ENCODE data around the gene USP31.
A peak's percentile ranks its signal among the peaks of the same experiment; 100 is the strongest.

USP31 gene

DNA sequence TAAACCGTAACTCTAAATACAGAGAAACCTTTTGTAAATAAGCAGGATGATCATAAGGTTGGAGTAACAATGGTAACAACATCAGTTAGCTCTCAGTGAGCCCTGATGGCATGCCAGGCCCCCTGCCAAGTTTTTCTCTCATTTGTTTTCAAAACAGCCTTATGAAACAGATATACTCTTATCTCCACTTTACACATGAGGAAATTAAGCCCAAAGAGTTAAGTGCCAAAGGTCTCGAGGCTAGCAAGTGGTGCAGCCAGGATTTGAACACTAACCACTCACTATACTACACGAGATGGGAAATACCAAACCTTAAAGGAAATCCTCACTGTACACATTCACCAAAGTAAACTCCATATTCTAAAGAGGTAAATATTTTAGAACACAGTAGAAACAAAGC lies 15.0 kb downstream of the USP31 start:
- TF ChIP-seq, protein P1, sequence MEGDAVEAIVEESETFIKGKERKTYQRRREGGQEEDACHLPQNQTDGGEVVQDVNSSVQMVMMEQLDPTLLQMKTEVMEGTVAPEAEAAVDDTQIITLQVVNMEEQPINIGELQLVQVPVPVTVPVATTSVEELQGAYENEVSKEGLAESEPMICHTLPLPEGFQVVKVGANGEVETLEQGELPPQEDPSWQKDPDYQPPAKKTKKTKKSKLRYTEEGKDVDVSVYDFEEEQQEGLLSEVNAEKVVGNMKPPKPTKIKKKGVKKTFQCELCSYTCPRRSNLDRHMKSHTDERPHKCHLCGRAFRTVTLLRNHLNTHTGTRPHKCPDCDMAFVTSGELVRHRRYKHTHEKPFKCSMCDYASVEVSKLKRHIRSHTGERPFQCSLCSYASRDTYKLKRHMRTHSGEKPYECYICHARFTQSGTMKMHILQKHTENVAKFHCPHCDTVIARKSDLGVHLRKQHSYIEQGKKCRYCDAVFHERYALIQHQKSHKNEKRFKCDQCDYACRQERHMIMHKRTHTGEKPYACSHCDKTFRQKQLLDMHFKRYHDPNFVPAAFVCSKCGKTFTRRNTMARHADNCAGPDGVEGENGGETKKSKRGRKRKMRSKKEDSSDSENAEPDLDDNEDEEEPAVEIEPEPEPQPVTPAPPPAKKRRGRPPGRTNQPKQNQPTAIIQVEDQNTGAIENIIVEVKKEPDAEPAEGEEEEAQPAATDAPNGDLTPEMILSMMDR (conservative IDR thresholded peaks at IDR 0.05; ENCODE audit: low read depth, low read length), result no peak
- peak; percentile 67 for DNase-seq (ENCODE audit: low read depth)
- no peak overlapping the region for H3K4me3 ChIP-seq (ENCODE audit: low read depth, low read length)

DNA sequence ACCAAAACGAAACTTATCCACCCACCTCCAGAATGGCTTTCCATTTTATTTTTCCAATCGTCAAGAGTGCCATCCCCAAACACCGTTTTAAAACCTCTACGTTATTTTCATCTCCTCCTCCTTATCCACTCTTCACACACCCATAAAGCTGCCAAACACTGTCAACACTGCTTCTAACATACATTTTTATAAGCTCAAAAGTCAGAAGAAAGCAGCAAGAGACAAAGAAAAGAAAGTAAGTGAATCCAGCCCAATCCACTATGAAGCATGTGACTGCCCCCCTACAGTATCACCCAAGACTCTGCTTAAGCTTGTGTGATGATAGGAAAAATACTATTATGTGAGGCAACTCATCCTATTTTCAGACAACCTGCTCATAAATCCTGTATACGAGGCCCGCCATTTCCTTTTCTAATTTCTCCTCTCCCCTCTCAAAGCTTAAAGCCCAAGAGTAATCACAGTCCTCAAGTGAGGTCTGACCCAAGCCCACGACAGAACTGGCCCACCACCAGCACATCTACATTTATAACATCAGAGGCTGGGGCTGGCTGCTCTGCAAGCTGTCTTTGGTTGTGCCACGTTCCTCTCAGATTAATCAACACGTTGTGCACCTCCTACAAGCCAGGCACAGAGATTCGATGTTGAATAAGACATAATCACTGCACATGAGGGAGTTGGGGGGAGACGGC lies 16.3 kb downstream of the USP31 start:
- TF ChIP-seq, protein P1 (conservative IDR thresholded peaks at IDR 0.05; ENCODE audit: low read depth, low read length), result no peak
- H3K4me3 ChIP-seq (ENCODE audit: low read depth, low read length), result no peak overlapping the region
- DNase-seq (ENCODE audit: low read depth), result no peak

DNA sequence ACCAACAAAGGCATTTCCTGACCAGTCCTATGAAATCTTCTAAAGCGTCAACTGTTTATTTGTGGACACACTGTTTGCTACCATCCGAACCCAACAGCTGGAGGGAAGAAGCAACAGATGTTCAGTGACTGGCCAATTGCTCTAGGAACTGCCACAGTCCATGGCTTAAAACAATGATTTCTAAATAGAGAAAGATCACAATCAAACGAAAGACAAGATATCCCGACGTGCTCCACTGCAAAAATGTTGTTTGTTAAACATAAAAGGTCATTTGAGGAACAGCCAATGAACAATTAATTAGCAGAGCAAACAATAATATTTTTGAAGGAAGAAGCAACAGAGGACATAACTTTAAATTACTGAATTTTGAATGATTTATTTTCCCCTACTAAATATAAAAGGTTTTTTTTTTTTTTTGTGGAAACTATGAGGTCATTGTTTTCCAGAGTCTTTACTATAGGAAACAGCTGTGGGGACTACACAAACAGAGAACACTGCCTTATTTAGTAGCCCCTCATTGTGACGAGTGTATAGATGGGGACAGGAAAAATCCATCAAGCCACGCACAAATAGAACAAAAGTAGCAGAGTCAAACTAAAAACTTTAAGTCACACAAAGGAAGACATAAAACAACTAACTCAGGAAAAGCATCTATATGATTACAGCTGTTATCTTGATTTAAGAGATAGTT lies 17.2 kb downstream of the USP31 start:
- DNase-seq (ENCODE audit: low read depth), result peak; percentile 56
- no peak overlapping the region for H3K4me3 ChIP-seq (ENCODE audit: low read depth, low read length)
- TF ChIP-seq, protein P1 (conservative IDR thresholded peaks at IDR 0.05; ENCODE audit: low read depth, low read length), result no peak

DNA sequence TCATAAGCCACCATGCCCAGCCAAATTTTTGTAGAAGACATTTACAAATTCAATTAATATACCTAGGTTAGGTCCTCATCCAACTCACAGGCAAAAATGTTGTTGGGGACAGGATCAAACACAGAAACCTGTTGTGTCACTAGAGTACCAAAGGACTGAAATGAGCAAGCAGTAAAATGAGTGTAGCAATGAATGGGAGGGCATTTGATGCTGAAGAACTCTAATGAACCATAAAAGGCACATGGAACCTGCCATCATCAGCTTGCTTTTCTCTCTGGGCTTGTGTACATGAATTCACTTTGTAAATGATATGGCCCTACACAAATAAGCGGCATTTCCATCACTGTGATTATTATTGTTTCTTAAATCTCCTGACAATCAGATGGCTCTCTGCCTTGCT lies 17.8 kb downstream of the USP31 start:
- DNase-seq (ENCODE audit: low read depth), result no peak
- TF ChIP-seq, protein P1 (conservative IDR thresholded peaks at IDR 0.05; ENCODE audit: low read depth, low read length), result no peak
- H3K4me3 ChIP-seq (ENCODE audit: low read depth, low read length), result no peak overlapping the region

DNA sequence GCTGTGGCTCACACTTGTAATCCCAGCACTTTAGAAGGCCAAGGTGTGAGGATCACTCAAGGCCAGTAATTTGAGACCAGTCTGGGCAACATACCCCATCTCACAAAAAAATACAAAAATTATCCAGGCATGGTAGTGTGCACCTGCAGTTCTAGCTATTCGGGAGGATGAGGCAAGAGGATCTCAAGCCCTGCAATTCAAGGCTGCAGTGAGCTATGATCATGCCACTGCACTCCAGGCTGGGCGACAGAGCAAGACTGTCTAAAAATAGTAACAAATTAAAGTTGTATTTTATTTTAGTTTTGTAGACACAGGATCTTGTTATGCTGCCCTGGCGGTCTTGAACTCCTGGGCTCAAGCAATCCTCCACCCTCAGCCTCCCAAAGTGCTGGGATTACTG lies 18.2 kb downstream of the USP31 start:
- DNase-seq (ENCODE audit: low read depth), result no peak
- no peak overlapping the region for H3K4me3 ChIP-seq (ENCODE audit: low read depth, low read length)
- TF ChIP-seq, protein P1 (conservative IDR thresholded peaks at IDR 0.05; ENCODE audit: low read depth, low read length), result no peak

DNA sequence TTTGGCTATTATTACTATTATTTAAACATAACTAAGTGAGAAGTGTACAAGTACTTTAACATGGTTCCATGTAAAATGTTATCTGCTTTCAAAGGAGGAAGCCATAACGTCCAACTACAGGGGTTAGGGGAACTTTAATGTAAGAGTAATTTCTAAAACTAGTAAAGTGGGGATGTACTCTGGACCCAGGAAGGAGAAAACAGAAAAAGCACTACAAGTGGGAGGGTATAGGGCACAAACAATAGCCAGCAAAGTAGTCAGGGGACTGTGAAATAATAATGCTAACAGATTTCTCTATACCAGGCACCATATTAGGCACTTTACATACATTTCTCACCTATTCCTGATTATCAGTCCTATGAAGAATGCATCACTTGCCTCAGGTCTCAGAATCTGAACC lies 19.6 kb downstream of the USP31 start:
- TF ChIP-seq, protein P1 (conservative IDR thresholded peaks at IDR 0.05; ENCODE audit: low read depth, low read length), result no peak
- no peak overlapping the region for H3K4me3 ChIP-seq (ENCODE audit: low read depth, low read length)

DNA sequence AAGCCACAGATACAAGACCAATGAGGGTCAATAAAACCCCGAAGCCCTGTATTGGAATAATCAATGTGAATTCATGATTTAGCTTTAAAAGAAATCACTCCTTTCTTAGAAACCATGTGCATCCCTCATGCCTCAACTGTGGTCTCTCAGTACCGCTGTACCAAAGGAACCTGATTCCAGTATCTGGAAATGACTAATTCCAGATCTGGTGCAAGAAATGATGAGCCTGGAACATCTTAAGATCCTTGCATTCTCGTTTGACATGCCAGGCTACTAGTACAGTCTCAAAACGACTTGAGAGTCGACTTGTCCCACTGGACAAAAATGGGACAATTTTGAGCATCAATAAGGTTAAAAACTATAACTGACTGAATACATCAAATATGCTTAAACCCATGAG lies 21.2 kb downstream of the USP31 start:
- no peak for DNase-seq (ENCODE audit: low read depth)
- TF ChIP-seq, protein P1 (conservative IDR thresholded peaks at IDR 0.05; ENCODE audit: low read depth, low read length), result no peak
- no peak overlapping the region for H3K4me3 ChIP-seq (ENCODE audit: low read depth, low read length)

More for the DNA sequence above, 19.6 kb downstream of the USP31 start:
- DNase-seq (ENCODE audit: low read depth), result no peak
